Smooth muscle cell (in vitro differentiated cells): ENCODE results near the gene MLX. TPM values are rescaled to one million over a fixed set of nuclear protein-coding genes. Genes with fewer than 3 reads are reported as not detected.
"Not testable (repeated sequence)": the region's sequence is repeated elsewhere in the genome, so short reads cannot be mapped to it uniquely, and the experiment has no call there.

Experiments used
- DNase-seq: peaks from one replicate; lab custom pipeline; 2025; ENCODE audit not compliant: unreplicated experiment; lab: John Stamatoyannopoulos, UW
- H2AFZ ChIP-seq: fragments of 200-600 bp; sonication (generic); 2 replicates; pipeline ENCODE4 v1.6.0; 2016; ENCODE audit warnings: antibody characterized with exemption, low read depth, mild to moderate bottlenecking
- H3F3A ChIP-seq: fragments of 200-600 bp; sonication (generic); 2 replicates; pipeline ENCODE4 v1.6.0; 2017; ENCODE audit warnings: antibody characterized with exemption, low read depth
- H3K27ac ChIP-seq: fragments of 200-600 bp; sonication (generic); 2 replicates; pipeline ENCODE4 v1.5.1; 2016; ENCODE audit warnings: low read depth, mild to moderate bottlenecking
- H3K27me3 ChIP-seq: fragments of 200-600 bp; sonication (generic); 2 replicates; pipeline ENCODE4 v1.6.1; 2016; ENCODE audit warnings: low read depth, mild to moderate bottlenecking
- H3K36me3 ChIP-seq: fragments of 200-600 bp; sonication (generic); 2 replicates; pipeline ENCODE4 v1.5.1; 2016; ENCODE audit warnings: low read depth
- H3K4me1 ChIP-seq: fragments of 200-600 bp; sonication (generic); 2 replicates; pipeline ENCODE4 v1.5.1; 2016; ENCODE audit warnings: low read depth
- H3K4me2 ChIP-seq: fragments of 200-600 bp; sonication (generic); 2 replicates; pipeline ENCODE4 v1.6.0; 2016; ENCODE audit warnings: mild to moderate bottlenecking
- H3K4me3 ChIP-seq: fragments of 200-600 bp; sonication (generic); 2 replicates; pipeline ENCODE4 v1.5.1; 2016; ENCODE audit warnings: mild to moderate bottlenecking
- H3K79me2 ChIP-seq: fragments of 200-600 bp; sonication (generic); 2 replicates; pipeline ENCODE4 v1.6.0; 2016; ENCODE audit warnings: low read depth, mild to moderate bottlenecking
- H3K9ac ChIP-seq: fragments of 200-600 bp; sonication (generic); 2 replicates; pipeline ENCODE4 v1.6.0; 2016; ENCODE audit warnings: low read depth
- H3K9me3 ChIP-seq: fragments of 200-600 bp; sonication (generic); replicated peaks from 2 replicates; pipeline ENCODE4 v1.5.1; 2016; ENCODE audit warnings: low read depth
- H4K20me1 ChIP-seq: fragments of 200-600 bp; sonication (generic); 2 replicates; pipeline ENCODE4 v1.6.0; 2016; ENCODE audit warnings: low read depth
- CTCF ChIP-seq: fragments of 200-600 bp; sonication (generic); IDR thresholded peaks from 2 replicates; pipeline ENCODE4 v1.5.1; 2017; ENCODE audit warnings: borderline replicate concordance, mild to moderate bottlenecking, antibody characterized with exemption; ENCODE audit not compliant: insufficient read depth, poor library complexity, severe bottlenecking
- WGBS: methylation state at CpG from one replicate; pipeline ENCODE4 v1.1.7; 2016; ENCODE audit warnings: low lambda C conversion rate; 5-methylcytosine and 5-hydroxymethylcytosine counted together
- polyA plus RNA-seq: library from polyadenylated mRNA; unstranded; fragments of >200 nt; fragmentation: Nextera tagmentation; extraction: Ambion mirVana; gene quantifications from 2 replicates; pipeline ENCODE4 v1.2.1, GENCODE V29; 2016
- total RNA-seq: library from RNA; depleted of rRNA; stranded (reverse); fragments of >200 nt; gene quantifications from 2 replicates; pipeline ENCODE4 v1.2.3, GENCODE V29; 2014

MLX gene
- total and polyA plus RNA-seq, 2 experiments from 2014 or later, result 21.1 to 21.6 TPM

GRCh38 chr17:42554250-42555121 is 12.4 kb upstream of the MLX start:
- no peaks in the 10 kb centered on the region for H3K36me3 ChIP-seq
- H3K27ac ChIP-seq, result peak overlapping the region; percentile 32
- WGBS, result 1% methylated on average over 67 of the region's 82 CpGs
- peaks cover 6% of the 10 kb centered on the region for H4K20me1 ChIP-seq
- DNase-seq, result peak; percentile 45
- H3K4me2 ChIP-seq, result peak overlapping the region; percentile 96
- H3K27me3 ChIP-seq, result no peaks in the 10 kb centered on the region
- peak overlapping the region; percentile 75 for H3K9ac ChIP-seq
- no peaks in the 10 kb centered on the region for H3K9me3 ChIP-seq
- peak overlapping the region; percentile 67 for H2AFZ ChIP-seq
- peaks cover 16% of the 10 kb centered on the region for H3K4me1 ChIP-seq
- no peak for TF ChIP-seq CTCF
- peak overlapping the region; percentile 69 for H3K4me3 ChIP-seq
- peaks cover 20% of the 10 kb centered on the region for H3K79me2 ChIP-seq
- H3F3A ChIP-seq, result no peaks in the 10 kb centered on the region

GRCh38 chr17:42555122-42555622 is 11.7 kb upstream of the MLX start:
- Histone ChIP-seq H3K79me2 (peaks cover 20% of the 10 kb centered on the region), H3K27me3 (no peaks in the 10 kb centered on the region), H3K4me3 (peak overlapping the region; percentile 69), H3K9me3 (no peaks in the 10 kb centered on the region), H3K4me1 (peaks cover 16% of the 10 kb centered on the region), H3K4me2 (peak overlapping the region; percentile 96), H3K27ac (peak overlapping the region; percentile 32), H3F3A (no peaks in the 10 kb centered on the region), H4K20me1 (peaks cover 6% of the 10 kb centered on the region), H2AFZ (peak overlapping the region; percentile 67), H3K9ac (peak overlapping the region; percentile 75), H3K36me3 (no peaks in the 10 kb centered on the region)
- 38% methylated on average over 4 of the region's 4 CpGs for WGBS
- DNase-seq, result no peak
- no peak for TF ChIP-seq CTCF

GRCh38 chr17:42555961-42556617 is 10.8 kb upstream of the MLX start:
- not testable (repeated sequence) for H3K9ac ChIP-seq, DNase-seq, H4K20me1 ChIP-seq, H3K36me3 ChIP-seq, H3K27ac ChIP-seq, H3K27me3 ChIP-seq, H3F3A ChIP-seq, H3K9me3 ChIP-seq, H3K4me3 ChIP-seq, H2AFZ ChIP-seq
- Histone ChIP-seq H3K79me2 (peaks cover 20% of the 10 kb centered on the region), H3K4me1 (peaks cover 16% of the 10 kb centered on the region), H3K4me2 (peak overlapping the region; percentile 96)
- 52% methylated on average over 5 of the region's 5 CpGs for WGBS
- peak; percentile 12 for TF ChIP-seq CTCF
